ENCODE measurements around the gene SLC12A9. TPM values are rescaled to one million over a fixed set of nuclear protein-coding genes. Genes with fewer than 3 reads are reported as not detected.

Gene SLC12A9
- total and polyA plus RNA-seq, 7 donors, result 2.2 to 4.7 (median 3.3) TPM

- no peak overlapping the region for H3K4me3 ChIP-seq
- H3K36me3 ChIP-seq (ENCODE audit: insufficient read depth in 1 of 2, low read depth in 1 of 2), result peaks cover 0 to 5% of the 10 kb centered on the region in 2 donors
- peaks cover 0 to 10% (median 1%) of the 10 kb centered on the region in 3 donors for H3K27me3 ChIP-seq (ENCODE audit: insufficient read depth in 3 of 3, low read length in 2 of 3)
- TF ChIP-seq CTCF (IDR thresholded peaks at IDR 0.05), result no peak
- H3K27ac ChIP-seq, result no peak overlapping the region
- no peaks in the 10 kb centered on the region for H3K9me3 ChIP-seq
- intact Hi-C loops (cut with DNase I), result no loop called here
- ATAC-seq (no peak), DNase-seq (no peak)
- H3K4me1 ChIP-seq, result no peaks in the 10 kb centered on the region
- 94 to 95% (median 94%) methylated on average over 23 of the region's 23 CpGs for WGBS, 3 donors
Measured at GRCh38 chr7:100819586-100819985, 32.9 kb upstream of the SLC12A9 start.

- Histone ChIP-seq H3K27me3 (ENCODE audit: insufficient read depth in 3 of 3, low read length in 2 of 3) (peaks cover 0 to 37% (median 8%) of the 10 kb centered on the region in 3 donors), H3K9me3 (no peaks in the 10 kb centered on the region), H3K36me3 (ENCODE audit: insufficient read depth in 1 of 2, low read depth in 1 of 2) (peaks cover 0 to 5% of the 10 kb centered on the region in 2 donors), H3K27ac (no peak overlapping the region), H3K4me1 (no peaks in the 10 kb centered on the region), H3K4me3 (no peak overlapping the region)
- intact Hi-C loops (cut with DNase I), result no loop called here
- no peak for TF ChIP-seq CTCF (IDR thresholded peaks at IDR 0.05)
- DNase-seq (peak in 1 of 2 donors; percentile 39), ATAC-seq (no peak)
- 91 to 92% (median 91%) methylated on average over 42 to 43 of the region's 43 CpGs for WGBS, 3 donors
Measured at GRCh38 chr7:100822236-100823139, 30.0 kb upstream of the SLC12A9 start.

GRCh38 chr7:100823140-100823525 lies 29.4 kb upstream of the SLC12A9 start:
- Histone ChIP-seq H3K4me3 (no peak overlapping the region), H3K27me3 (ENCODE audit: insufficient read depth in 3 of 3, low read length in 2 of 3) (peaks cover 0 to 43% (median 10%) of the 10 kb centered on the region in 3 donors), H3K27ac (no peak overlapping the region), H3K36me3 (ENCODE audit: insufficient read depth in 1 of 2, low read depth in 1 of 2) (peaks cover 0 to 5% of the 10 kb centered on the region in 2 donors), H3K9me3 (no peaks in the 10 kb centered on the region), H3K4me1 (no peaks in the 10 kb centered on the region)
- TF ChIP-seq CTCF (IDR thresholded peaks at IDR 0.05), result no peak
- intact Hi-C loops (cut with DNase I), result no loop called here
- ATAC-seq (no peak), DNase-seq (peak in 1 of 2 donors; percentile 1)
- 79 to 84% (median 82%) methylated on average over 7 of the region's 7 CpGs for WGBS, 3 donors

GRCh38 chr7:100823534-100823933 lies 29.0 kb upstream of the SLC12A9 start:
- ATAC-seq, result no peak
- Histone ChIP-seq H3K36me3 (ENCODE audit: insufficient read depth in 1 of 2, low read depth in 1 of 2) (peaks cover 0 to 5% of the 10 kb centered on the region in 2 donors), H3K4me3 (no peak overlapping the region), H3K9me3 (no peaks in the 10 kb centered on the region), H3K4me1 (no peaks in the 10 kb centered on the region), H3K27ac (no peak overlapping the region), H3K27me3 (ENCODE audit: insufficient read depth in 3 of 3, low read length in 2 of 3) (peaks cover 0 to 47% (median 13%) of the 10 kb centered on the region in 3 donors)
- WGBS, 3 donors, result 90 to 93% (median 92%) methylated on average over 28 to 31 of the region's 31 CpGs
- TF ChIP-seq CTCF (IDR thresholded peaks at IDR 0.05), result no peak
- DNase-seq, result peak in 1 of 2 donors; percentile 35
- intact Hi-C loops (cut with DNase I), result no loop called here
